Raji (cell line): ENCODE results near the gene OR10W1.

ENCODE experiments used
- POLR2A ChIP-seq: IDR thresholded peaks from 2 replicates; pipeline ENCODE4 v1.6.1; 2011; ENCODE audit warnings: low read depth, low read length, control low read depth; ENCODE audit not compliant: insufficient read depth

Gene OR10W1

DNA sequence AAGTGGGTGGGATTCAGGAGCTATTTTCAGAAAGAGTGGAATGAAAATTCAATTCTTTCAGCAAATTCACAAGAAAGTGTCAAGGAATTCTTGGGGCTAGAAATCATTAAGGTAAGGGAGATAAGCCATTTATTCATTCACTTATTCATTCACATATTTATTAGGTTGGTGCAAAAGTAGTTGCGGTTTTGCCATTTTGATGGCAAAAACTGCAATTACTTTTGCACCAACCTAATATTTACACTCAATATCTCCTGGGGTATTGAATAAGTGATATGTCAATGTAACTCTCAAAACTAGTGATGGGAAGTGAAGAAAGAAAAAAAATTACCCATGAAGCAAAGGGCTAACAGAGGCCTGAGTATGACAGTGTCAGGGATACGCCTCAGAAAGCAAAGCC lies at the start of gene OR10W1:
Gene OR10W1, minus strand, starts transcription at position 119 of the 400 bp plus-strand sequence. CDS start 402 bp downstream, outside the sequence.
- no peak for TF ChIP-seq POLR2A

DNA sequence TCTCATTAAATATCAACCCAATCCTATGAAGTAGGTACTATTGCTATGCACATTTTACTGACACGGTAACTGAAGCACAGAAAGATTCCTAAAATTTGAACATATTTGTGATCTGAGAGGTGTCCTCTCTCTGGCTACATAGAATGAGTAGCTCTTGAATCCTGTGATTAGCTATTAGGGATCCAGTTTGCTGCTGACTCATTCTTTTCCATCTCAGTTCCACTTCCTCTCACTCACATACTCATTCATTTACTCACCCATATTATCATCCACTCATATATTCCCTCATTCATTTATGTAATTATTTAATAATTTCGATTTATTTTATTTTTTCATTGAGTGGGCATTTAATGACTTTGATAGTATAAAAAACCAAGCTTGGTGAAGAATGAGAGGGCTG lies 48.1 kb upstream of the OR10W1 start:
- no peak for TF ChIP-seq POLR2A

- no peak for TF ChIP-seq POLR2A
Observed at GRCh38 chr11:58301576-58301975, 33.5 kb upstream of the OR10W1 start.

DNA sequence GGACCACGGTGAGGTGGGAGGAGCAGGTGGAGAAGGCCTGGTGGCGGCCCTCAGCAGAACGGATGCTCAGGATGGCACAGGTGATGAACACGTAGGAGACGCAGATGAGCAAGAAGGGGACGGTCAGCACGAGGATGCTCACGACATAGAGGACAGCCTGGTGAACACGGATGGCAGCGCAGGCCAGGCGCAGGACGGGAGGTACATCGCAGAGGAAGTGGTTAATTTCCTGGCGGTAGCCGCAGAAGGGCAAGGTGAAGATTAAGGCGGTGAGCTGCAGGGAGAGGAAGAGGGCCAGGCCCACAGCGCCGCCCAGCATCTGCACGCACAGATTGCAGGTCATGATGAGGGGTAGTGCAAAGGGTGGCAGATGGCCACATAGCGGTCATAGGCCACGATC lies 24.0 kb upstream of the OR10W1 start:
- TF ChIP-seq POLR2A, result no peak

DNA sequence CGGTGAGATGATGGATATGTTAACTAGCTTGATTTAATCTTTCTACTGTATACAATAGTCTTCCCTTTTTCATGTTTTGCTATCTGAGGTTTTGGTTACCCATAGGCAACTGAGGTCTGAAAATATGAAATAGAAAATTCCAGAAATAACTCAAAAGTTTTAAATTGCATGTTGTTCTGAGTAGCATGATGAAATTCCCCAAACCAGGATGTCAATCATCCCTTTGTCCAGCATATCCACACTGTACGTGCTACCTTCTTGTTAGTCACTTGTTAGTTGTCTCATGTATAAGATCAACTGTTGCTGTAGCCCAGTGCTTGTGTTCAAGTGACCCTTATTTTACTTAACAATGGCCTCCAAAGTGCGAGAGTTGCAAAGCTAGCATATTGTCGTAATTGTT lies 21.2 kb upstream of the OR10W1 start:
- TF ChIP-seq POLR2A, result no peak

- no peak for TF ChIP-seq POLR2A
Observed at GRCh38 chr11:58286249-58286648, 18.2 kb upstream of the OR10W1 start.

DNA sequence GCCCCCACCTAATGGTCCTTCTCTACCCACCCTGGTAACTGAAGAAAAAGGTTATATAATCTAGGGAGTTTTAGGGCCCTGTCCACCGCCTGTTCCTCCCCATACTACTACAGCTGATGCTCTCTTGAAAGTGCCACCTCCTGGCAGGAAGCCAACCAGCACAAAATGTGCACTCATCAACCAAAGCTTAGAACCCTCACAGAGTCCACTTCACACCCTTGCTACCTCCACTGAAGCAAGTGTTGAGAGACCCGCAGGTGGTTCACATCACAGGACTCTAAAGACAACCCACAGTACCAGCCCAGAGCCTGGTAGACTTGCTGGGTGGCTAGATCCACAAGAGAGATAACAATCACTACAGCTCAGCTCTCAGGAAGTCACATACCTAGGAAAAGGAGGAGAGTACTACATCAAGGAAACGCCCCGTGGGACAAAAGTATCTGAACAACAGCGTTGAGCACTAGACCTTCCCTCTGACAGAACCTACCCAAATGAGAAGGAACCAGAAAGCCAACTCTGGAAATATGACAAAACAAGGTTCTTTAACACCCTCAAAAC lies 17.5 kb upstream of the OR10W1 start:
- no peak for TF ChIP-seq POLR2A

DNA sequence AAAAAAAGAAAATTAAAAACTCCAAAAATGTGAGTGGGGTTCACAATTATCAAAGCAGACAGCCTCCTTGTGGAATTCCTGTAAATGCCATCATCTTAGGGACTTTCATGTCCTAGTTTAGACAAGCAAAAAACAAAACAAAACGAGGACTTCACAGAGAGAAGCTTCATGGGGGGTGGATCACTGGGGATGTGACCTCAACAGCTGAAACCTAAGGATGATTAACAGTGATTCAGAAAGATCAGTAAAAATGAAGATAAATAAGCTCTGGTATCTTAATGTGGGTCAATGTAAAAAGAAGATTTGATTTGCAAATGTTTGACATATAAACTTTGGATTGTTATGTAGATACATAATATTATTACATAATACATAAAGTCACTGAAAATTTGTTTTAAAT lies 8.1 kb upstream of the OR10W1 start:
- TF ChIP-seq POLR2A, result no peak

DNA sequence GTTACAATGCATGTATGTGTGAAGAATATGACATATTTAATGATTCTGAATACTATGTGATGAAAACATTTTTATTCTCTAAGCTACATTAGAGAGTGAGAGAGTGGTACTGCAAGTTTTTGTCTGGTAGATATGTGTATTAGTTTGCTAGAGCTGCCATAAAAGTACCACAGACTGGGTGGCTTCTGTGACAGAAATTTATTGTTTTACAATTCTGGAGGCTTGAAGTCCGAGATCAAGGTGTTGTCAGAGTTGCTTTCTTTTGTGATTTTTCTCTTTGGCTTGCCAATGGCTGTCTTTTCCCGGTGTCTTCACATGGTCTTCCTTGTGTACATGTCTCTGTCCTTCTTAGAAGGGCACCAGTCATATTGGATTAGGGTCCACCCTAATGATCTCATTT lies 6.9 kb upstream of the OR10W1 start:
- no peak for TF ChIP-seq POLR2A

DNA sequence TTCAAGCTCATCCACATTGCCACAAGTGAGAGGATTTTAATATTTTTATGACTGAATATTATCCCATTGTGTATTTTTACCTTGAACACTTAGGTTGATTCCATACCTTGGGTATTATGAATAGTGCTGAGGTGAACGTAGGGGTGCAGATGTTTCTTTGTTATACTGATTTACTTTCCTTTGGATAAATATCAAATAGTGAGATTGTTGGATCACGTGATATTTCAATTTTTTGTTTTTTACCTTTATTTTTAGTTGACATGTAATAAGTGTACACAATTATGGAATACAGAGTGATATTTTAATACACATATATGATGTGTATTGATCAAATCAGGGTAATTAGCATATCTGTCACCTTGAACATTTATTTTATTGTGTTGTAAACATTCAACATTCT lies 8.1 kb downstream of the OR10W1 start:
- TF ChIP-seq POLR2A, result no peak

GRCh38 chr11:58254936-58255335 lies 13.1 kb downstream of the OR10W1 start:
- TF ChIP-seq POLR2A, result no peak

GRCh38 chr11:58243954-58244353 lies 24.1 kb downstream of the OR10W1 start:
- TF ChIP-seq POLR2A, result no peak

DNA sequence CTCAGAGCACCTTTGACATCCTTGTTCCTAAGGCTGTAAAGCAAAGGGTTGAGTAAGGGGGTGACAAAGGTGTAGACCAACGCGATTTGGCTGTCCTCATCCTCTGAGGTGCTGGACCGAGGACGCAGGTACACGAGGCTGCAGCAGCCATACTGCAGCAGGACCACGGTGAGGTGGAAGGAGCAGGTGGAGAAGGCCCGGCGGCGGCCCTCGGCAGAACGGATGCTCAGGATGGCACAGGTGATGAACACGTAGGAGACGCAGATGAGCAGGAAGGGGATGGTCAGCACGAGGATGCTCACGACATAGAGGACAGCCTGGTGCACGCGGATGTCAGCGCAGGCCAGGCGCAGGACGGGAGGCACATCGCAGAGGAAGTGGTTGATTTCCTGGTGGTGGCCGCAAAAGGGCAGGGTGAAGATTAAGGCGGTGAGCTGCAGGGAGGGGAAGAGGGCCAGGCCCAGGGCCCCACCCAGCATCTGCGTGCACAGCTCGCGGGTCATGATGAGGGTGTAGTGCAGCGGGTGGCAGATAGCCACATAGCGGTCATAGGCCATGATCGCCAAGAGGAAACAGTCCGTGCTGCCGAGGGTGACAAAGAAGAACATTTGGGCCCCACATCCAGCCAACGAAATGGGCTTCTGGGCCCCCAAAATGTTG lies 40.0 kb downstream of the OR10W1 start:
- TF ChIP-seq POLR2A, result no peak

DNA sequence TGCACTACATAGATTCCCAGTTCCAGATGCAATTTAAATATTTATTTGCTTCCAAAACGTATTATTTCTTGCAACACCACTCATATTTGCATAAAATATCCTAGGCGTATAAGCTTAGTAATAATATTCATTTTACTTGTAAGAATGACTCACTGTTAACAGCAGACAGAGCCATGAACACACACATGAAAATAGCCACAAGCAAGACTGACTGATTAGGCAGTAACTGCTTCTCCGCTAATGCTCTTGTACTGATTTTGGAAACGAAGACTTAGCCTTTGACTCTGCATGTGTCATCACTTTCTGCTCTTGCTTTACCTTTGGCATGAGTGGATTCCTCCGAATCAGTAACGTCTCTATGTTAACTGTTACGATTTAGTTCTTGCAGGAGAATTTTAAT lies 45.3 kb downstream of the OR10W1 start:
- TF ChIP-seq POLR2A, result no peak
